Left ventricle myocardium superior (tissue), 1 donor: ENCODE results near the gene OBSCN. TPM values are rescaled to one million over a fixed set of nuclear protein-coding genes. Genes with fewer than 3 reads are reported as not detected.

Source experiments
- ATAC-seq: fragments of 200-7000 bp; cut with Tn5 transposase; one replicate; pipeline ENCODE4 v1.9.1; 2020; ENCODE audit warnings: mild to moderate bottlenecking, moderate library complexity
- DNase-seq: peaks from one replicate; pipeline ENCODE4 v3.0.0-alpha.2; 2020
- intact Hi-C: fragments of 100-400 bp; cut with micrococcal nuclease; formaldehyde crosslinking; loops from one replicate; pipeline ENCODE4 v1.11.0; 2022
- total RNA-seq: library from RNA; stranded (reverse); fragmentation: NEBNext Ultra II Directional; extraction: Animal tissue kit (Norgen Biotek cat#: 25700); gene quantifications from one replicate; pipeline ENCODE4 v1.2.1, GENCODE V29; 2021
- donor health status: DM: no; HTN: yes; CAD: no; lungs with severe emphysema.

Gene OBSCN
- total RNA-seq, 1 donor from 2014 or later, result 316 TPM

GRCh38 chr1:228339059-228339704 is 131.3 kb downstream of the OBSCN start:
- intact Hi-C loops, result no loop called here
- no peak for ATAC-seq
- DNase-seq, result no peak

- ATAC-seq, result no peak
- peak; percentile 13 for DNase-seq
Measured at GRCh38 chr1:228339766-228340685, 132.2 kb downstream of the OBSCN start.

GRCh38 chr1:228340686-228341449 is 133.0 kb downstream of the OBSCN start:
- no peak for ATAC-seq
- peak; percentile 23 for DNase-seq
- intact Hi-C loops, result no loop called here

More at GRCh38 chr1:228339766-228340685, 132.2 kb downstream of the OBSCN start:
- intact Hi-C loops, result no loop called here

- intact Hi-C loops, result no loop called here
- peak; percentile 27 for DNase-seq
- no peak for ATAC-seq
Measured at GRCh38 chr1:228341450-228341813, 133.6 kb downstream of the OBSCN start.

- DNase-seq (peak; percentile 20), ATAC-seq (no peak)
- intact Hi-C loops, result no loop called here
Measured at GRCh38 chr1:228341814-228342626, 134.2 kb downstream of the OBSCN start.

GRCh38 chr1:228342627-228343190 is 134.9 kb downstream of the OBSCN start:
- intact Hi-C loops, result no loop called here
- no peak for ATAC-seq
- DNase-seq, result peak; percentile 8

- intact Hi-C loops, result no loop called here
- ATAC-seq (no peak), DNase-seq (peak; percentile 17)
Measured at GRCh38 chr1:228343191-228343661, 135.4 kb downstream of the OBSCN start.

GRCh38 chr1:228344631-228345072 is 136.8 kb downstream of the OBSCN start:
- ATAC-seq (no peak), DNase-seq (no peak)

GRCh38 chr1:228345201-228345930 is 137.5 kb downstream of the OBSCN start:
- DNase-seq (peak; percentile 23), ATAC-seq (peak; percentile 4)
- intact Hi-C loops, result no loop called here

More at GRCh38 chr1:228344631-228345072, 136.8 kb downstream of the OBSCN start:
- intact Hi-C loops, result no loop called here

GRCh38 chr1:228346731-228347130 is 138.9 kb downstream of the OBSCN start:
- intact Hi-C loops, result no loop called here
- DNase-seq (peak; percentile 59), ATAC-seq (peak; percentile 78)

- intact Hi-C loops, result no loop called here
- peak; percentile 19 for DNase-seq
- no peak for ATAC-seq
Measured at GRCh38 chr1:228347181-228347580, 139.3 kb downstream of the OBSCN start.

- DNase-seq (peak; percentile 11), ATAC-seq (no peak)
- intact Hi-C loops, result no loop called here
Measured at GRCh38 chr1:228348708-228349467, 141.0 kb downstream of the OBSCN start.

GRCh38 chr1:228349701-228350171 is 141.9 kb downstream of the OBSCN start:
- no peak for ATAC-seq
- DNase-seq, result peak; percentile 28
- intact Hi-C loops, result no loop called here

GRCh38 chr1:228350179-228350742 is 142.4 kb downstream of the OBSCN start:
- no peak for DNase-seq
- no peak for ATAC-seq

GRCh38 chr1:228350831-228351781 is 143.3 kb downstream of the OBSCN start:
- peak; percentile 24 for DNase-seq

More at GRCh38 chr1:228350179-228350742, 142.4 kb downstream of the OBSCN start:
- intact Hi-C loops, result no loop called here

More at GRCh38 chr1:228350831-228351781, 143.3 kb downstream of the OBSCN start:
- ATAC-seq, result no peak
- intact Hi-C loops, result no loop called here
